ENCODE data around the gene SYVN1. TPM values are rescaled to one million over a fixed set of nuclear protein-coding genes. Genes with fewer than 3 reads are reported as not detected.

SYVN1 gene
- total and polyA plus RNA-seq, 10 of the 15 experiments (the other 5 are each of a cell fraction or from before 2014, with no cell fraction given) = 0.79 to 63.6 (median 20.1) TPM

DNA sequence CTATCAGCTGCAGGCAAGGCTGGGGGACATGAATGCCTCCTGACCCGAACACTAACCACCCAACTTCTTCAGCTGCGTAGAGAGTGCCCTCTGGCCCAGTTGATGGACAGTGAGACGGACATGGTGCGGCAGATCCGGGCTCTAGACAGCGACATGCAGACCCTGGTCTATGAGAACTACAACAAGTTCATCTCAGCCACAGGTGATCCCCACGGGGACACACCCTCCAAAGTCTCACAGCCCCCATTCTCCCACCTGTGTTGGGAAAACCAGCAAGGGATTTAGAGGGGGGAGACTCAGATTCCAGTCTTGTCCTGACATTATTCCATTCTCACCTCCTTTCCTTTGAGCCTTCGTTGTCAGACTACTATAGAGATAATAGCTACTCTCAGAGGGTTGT is 37.4 kb downstream of the SYVN1 start:
- in situ Hi-C loops (cut with MboI) (no loop called here), intact Hi-C loops (cut with micrococcal nuclease; ENCODE audit: unreplicated experiment) (loop anchor here (5.0 kb wide), 1 partner anchor 85 kb away; the partner anchor contains the start of gene ARL2)
- no peaks in the 10 kb centered on the region for H3K9me3 ChIP-seq (replicated peaks; ENCODE audit: control insufficient read depth, insufficient read depth, low read length)
- H2AFZ ChIP-seq (ENCODE audit: control insufficient read depth, low read depth, low read length) = no peak overlapping the region
- BruUV-seq (replicated peaks) = TSS peak; percentile 57
- 0 out of 4 replicates have a peak, but pooled peaks cover 0 to 3% of the 10 kb centered on the region in 2 experiments for H3K36me3 ChIP-seq (ENCODE audit: control insufficient read depth in 2 of 2, insufficient read depth in 2 of 2, low read length in 1 of 2)
- no peak for TF ChIP-seq BHLHE40 (IDR thresholded peaks at IDR 0.05; ENCODE audit: borderline replicate concordance in 1 of 2, low read depth in 2 of 2, low read length in 1 of 2)
- TF ChIP-seq ZNF24 (IDR thresholded peaks at IDR 0.05) = no peak
- TF ChIP-seq, protein P1, sequence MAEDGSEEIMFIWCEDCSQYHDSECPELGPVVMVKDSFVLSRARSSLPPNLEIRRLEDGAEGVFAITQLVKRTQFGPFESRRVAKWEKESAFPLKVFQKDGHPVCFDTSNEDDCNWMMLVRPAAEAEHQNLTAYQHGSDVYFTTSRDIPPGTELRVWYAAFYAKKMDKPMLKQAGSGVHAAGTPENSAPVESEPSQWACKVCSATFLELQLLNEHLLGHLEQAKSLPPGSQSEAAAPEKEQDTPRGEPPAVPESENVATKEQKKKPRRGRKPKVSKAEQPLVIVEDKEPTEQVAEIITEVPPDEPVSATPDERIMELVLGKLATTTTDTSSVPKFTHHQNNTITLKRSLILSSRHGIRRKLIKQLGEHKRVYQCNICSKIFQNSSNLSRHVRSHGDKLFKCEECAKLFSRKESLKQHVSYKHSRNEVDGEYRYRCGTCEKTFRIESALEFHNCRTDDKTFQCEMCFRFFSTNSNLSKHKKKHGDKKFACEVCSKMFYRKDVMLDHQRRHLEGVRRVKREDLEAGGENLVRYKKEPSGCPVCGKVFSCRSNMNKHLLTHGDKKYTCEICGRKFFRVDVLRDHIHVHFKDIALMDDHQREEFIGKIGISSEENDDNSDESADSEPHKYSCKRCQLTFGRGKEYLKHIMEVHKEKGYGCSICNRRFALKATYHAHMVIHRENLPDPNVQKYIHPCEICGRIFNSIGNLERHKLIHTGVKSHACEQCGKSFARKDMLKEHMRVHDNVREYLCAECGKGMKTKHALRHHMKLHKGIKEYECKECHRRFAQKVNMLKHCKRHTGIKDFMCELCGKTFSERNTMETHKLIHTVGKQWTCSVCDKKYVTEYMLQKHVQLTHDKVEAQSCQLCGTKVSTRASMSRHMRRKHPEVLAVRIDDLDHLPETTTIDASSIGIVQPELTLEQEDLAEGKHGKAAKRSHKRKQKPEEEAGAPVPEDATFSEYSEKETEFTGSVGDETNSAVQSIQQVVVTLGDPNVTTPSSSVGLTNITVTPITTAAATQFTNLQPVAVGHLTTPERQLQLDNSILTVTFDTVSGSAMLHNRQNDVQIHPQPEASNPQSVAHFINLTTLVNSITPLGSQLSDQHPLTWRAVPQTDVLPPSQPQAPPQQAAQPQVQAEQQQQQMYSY (CRISPR knock-in tag; IDR thresholded peaks at IDR 0.05) = no peak
- no peak for TF ChIP-seq SMC3 (IDR thresholded peaks at IDR 0.05; ENCODE audit: borderline replicate concordance, low read length)
- TF ChIP-seq POU2F2 (IDR thresholded peaks at IDR 0.05; ENCODE audit: borderline replicate concordance, low read depth, low read length) = no peak
- TF ChIP-seq HDAC2 (IDR thresholded peaks at IDR 0.05) = no peak
- TF ChIP-seq ATF2 (IDR thresholded peaks at IDR 0.05; ENCODE audit: low read length) = no peak
- TF ChIP-seq ELK1 (IDR thresholded peaks at IDR 0.05; ENCODE audit: low read depth, low read length) = no peak
- TF ChIP-seq ZSCAN29 (IDR thresholded peaks at IDR 0.05) = no peak
- TF ChIP-seq SMARCA5 (IDR thresholded peaks at IDR 0.05) = no peak
- TF ChIP-seq ESRRA (IDR thresholded peaks at IDR 0.05; ENCODE audit: low read length) = no peak
- no peak for TF ChIP-seq TBL1XR1 (IDR thresholded peaks at IDR 0.05; ENCODE audit: low read depth, low read length)
- no peak for TF ChIP-seq YBX1 (IDR thresholded peaks at IDR 0.05)
- no peak for TF ChIP-seq EGR1 (IDR thresholded peaks at IDR 0.05; ENCODE audit: borderline replicate concordance in 1 of 2, low read depth in 2 of 2, low read length in 2 of 2)
- TF ChIP-seq PML (IDR thresholded peaks at IDR 0.05; ENCODE audit: low read length) = no peak
- TF ChIP-seq JUNB (IDR thresholded peaks at IDR 0.05) = no peak
- TF ChIP-seq FOS (IDR thresholded peaks at IDR 0.05; ENCODE audit: borderline replicate concordance, extremely low read depth, insufficient read length) = no peak
- H3K4me2 ChIP-seq (ENCODE audit: control insufficient read depth, insufficient read depth) = peak overlapping the region; percentile 96
- FAIRE-seq (no peak), ATAC-seq (no peak), DNase-seq (ENCODE audit: low read depth, low spot score) (no peak)
- H3K4me1 ChIP-seq (ENCODE audit: control insufficient read depth, insufficient read depth, low read length) = peaks cover 4% of the 10 kb centered on the region
- ChIA-PET RAD21 (ENCODE audit: unreplicated experiment) (interaction anchor here (1.3 to 1.8 kb wide), 3 partner anchors 56 to 249 kb away, joined by 4 to 6 read pairs (median 5); partner anchors contain the start of gene SAC3D1), CTCF (interaction anchor here (0.9 to 7.0 kb wide), 6 partner anchors 15 to 85 kb away, joined by 3 to 76 read pairs (median 10); partner anchors contain the start of genes ARL2, CAPN1, FAU and TM7SF2), SMC1A (ENCODE audit: uncharacterized antibody, unreplicated experiment) (interaction anchor here (2.0 to 3.7 kb wide), 2 partner anchors 14 to 249 kb away, joined by 6 to 18 read pairs; partner anchors contain the start of gene TM7SF2), POLR2A (interaction anchor here (1.3 to 2.2 kb wide), 3 partner anchors 13 to 82 kb away, joined by 4 to 11 read pairs (median 5); partner anchors contain the start of genes ARL2, CDCA5, TM7SF2 and ZFPL1)
- peak overlapping the region; percentile 96 for H3K4me3 ChIP-seq
- H3K9ac ChIP-seq (ENCODE audit: control insufficient read depth, insufficient read depth, low read length) = peak overlapping the region; percentile 69; the same call in 1 of the 2 replicates
- H3K27ac ChIP-seq (ENCODE audit: control insufficient read depth, insufficient read depth) = no peak overlapping the region
- H4K20me1 ChIP-seq (ENCODE audit: control insufficient read depth, insufficient read depth) = no peaks in the 10 kb centered on the region
- H3K79me2 ChIP-seq (ENCODE audit: control insufficient read depth, insufficient read depth, low read length) = peaks cover 9% of the 10 kb centered on the region
- 33% methylated on average over 8 of the region's 8 CpGs for WGBS (ENCODE audit: insufficient coverage, insufficient replicate concordance, low lambda C conversion rate, missing lambda C conversion rate)
- no peaks in the 10 kb centered on the region for H3K27me3 ChIP-seq (replicated peaks in 1 of 2; ENCODE audit: control insufficient read depth in 2 of 2, insufficient read depth in 2 of 2, low read length in 1 of 2)
